GM12878 (cell line): ENCODE measurements around the gene ATP10D.

Source experiments
- CBFB ChIP-seq: IDR thresholded peaks from 2 replicates; pipeline ENCODE4 v1.6.1; 2016; ENCODE audit warnings: antibody characterized with exemption, low read depth
- CEBPB ChIP-seq, 2 experiments: fragments of 150-350 bp in 1 of 2; IDR thresholded peaks; 2 replicates each; pipeline ENCODE4 v1.6.1; 2012 to 2014; ENCODE audit warnings: low read depth in 2 of 2, low read length in 2 of 2, borderline replicate concordance in 1 of 2, inconsistent platforms in 1 of 2
- FOS ChIP-seq: IDR thresholded peaks from 3 replicates; pipeline ENCODE4 v1.6.1; 2011; ENCODE audit warnings: borderline replicate concordance; ENCODE audit not compliant: insufficient read length; ENCODE audit errors: extremely low read depth
- HDAC2 ChIP-seq: fragments of 200-600 bp; sonication (generic); IDR thresholded peaks from 2 replicates; pipeline ENCODE4 v1.6.1; 2017
- NR2C2 ChIP-seq: IDR thresholded peaks from 2 replicates; pipeline ENCODE4 v1.6.1; 2011; ENCODE audit warnings: borderline replicate concordance, low read depth; ENCODE audit not compliant: control insufficient read depth, insufficient read length
- NR2F1 ChIP-seq: fragments of 450-650 bp; conservative IDR thresholded peaks from 2 replicates; pipeline ENCODE4 v1.6.1; 2017; ENCODE audit warnings: mild to moderate bottlenecking
- SMC3 ChIP-seq: IDR thresholded peaks from 2 replicates; pipeline ENCODE4 v1.6.1; 2011; ENCODE audit warnings: low read length, improper control_type of control experiment, borderline replicate concordance
- ZNF274 ChIP-seq: IDR thresholded peaks from one replicate; pipeline ENCODE4 v1.8.0; 2011; ENCODE audit not compliant: insufficient read length, insufficient read depth
- TF ChIP-seq, protein P1 (sequence below), 3 experiments: IDR thresholded peaks in 2 of 3; conservative IDR thresholded peaks in 1 of 3; 2 replicates each; pipeline ENCODE4 v1.5.1; 2011; ENCODE audit warnings: low read depth in 3 of 3, low read length in 3 of 3, mild to moderate bottlenecking in 3 of 3, control low read depth in 2 of 3, moderate library complexity in 2 of 3, inconsistent platforms in 1 of 3, mixed read lengths in 1 of 3; ENCODE audit not compliant: control insufficient read depth in 2 of 3, insufficient read depth in 1 of 3; ENCODE audit errors: extremely low read depth in 1 of 3
- TF ChIP-seq, protein P2 (sequence below): IDR thresholded peaks from 2 replicates; pipeline ENCODE4 v1.6.1; 2012; ENCODE audit warnings: low read depth, low read length, improper control_type of control experiment
- TF ChIP-seq, protein P3 (sequence below): IDR thresholded peaks from 2 replicates; pipeline ENCODE4 v1.6.1; 2012; ENCODE audit warnings: mild to moderate bottlenecking, low read depth, low read length

DNA sequence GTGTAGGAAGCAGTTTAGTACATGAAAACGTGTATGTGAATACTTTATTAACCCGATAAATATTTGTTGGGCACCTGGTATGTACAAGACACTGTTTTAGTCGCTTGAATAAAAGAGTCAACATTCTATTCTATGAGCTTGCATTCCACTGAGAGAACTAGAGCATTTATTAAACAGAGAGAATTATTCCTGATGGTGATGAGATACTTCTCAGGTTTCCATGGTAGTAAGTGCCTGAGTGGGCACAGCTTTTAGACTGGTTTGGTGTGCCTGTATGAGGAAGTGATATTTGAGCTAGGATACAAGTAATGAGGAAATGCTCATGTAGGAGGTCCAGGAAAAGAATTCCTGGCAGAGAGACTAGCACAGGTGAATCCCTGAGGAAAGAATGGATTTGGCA is 94.2 kb downstream of the ATP10D start:
- TF ChIP-seq ZNF274 (no peak), CEBPB (IDR thresholded peaks at IDR 0.05; ENCODE audit: borderline replicate concordance in 1 of 2, low read depth in 2 of 2, low read length in 2 of 2) (no peak), HDAC2 (no peak), CBFB (no peak), NR2F1 (no peak), SMC3 (no peak), FOS (no peak), NR2C2 (no peak)
- TF ChIP-seq, protein P1, sequence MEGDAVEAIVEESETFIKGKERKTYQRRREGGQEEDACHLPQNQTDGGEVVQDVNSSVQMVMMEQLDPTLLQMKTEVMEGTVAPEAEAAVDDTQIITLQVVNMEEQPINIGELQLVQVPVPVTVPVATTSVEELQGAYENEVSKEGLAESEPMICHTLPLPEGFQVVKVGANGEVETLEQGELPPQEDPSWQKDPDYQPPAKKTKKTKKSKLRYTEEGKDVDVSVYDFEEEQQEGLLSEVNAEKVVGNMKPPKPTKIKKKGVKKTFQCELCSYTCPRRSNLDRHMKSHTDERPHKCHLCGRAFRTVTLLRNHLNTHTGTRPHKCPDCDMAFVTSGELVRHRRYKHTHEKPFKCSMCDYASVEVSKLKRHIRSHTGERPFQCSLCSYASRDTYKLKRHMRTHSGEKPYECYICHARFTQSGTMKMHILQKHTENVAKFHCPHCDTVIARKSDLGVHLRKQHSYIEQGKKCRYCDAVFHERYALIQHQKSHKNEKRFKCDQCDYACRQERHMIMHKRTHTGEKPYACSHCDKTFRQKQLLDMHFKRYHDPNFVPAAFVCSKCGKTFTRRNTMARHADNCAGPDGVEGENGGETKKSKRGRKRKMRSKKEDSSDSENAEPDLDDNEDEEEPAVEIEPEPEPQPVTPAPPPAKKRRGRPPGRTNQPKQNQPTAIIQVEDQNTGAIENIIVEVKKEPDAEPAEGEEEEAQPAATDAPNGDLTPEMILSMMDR (IDR thresholded peaks at IDR 0.05 in 2 of 3, conservative IDR thresholded peaks at IDR 0.05 in 1 of 3; ENCODE audit: control insufficient read depth in 2 of 3, extremely low read depth in 1 of 3, insufficient read depth in 1 of 3, low read depth in 3 of 3, low read length in 3 of 3): no peak
- TF ChIP-seq, protein P2, sequence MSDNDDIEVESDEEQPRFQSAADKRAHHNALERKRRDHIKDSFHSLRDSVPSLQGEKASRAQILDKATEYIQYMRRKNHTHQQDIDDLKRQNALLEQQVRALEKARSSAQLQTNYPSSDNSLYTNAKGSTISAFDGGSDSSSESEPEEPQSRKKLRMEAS: no peak
- TF ChIP-seq, protein P3, sequence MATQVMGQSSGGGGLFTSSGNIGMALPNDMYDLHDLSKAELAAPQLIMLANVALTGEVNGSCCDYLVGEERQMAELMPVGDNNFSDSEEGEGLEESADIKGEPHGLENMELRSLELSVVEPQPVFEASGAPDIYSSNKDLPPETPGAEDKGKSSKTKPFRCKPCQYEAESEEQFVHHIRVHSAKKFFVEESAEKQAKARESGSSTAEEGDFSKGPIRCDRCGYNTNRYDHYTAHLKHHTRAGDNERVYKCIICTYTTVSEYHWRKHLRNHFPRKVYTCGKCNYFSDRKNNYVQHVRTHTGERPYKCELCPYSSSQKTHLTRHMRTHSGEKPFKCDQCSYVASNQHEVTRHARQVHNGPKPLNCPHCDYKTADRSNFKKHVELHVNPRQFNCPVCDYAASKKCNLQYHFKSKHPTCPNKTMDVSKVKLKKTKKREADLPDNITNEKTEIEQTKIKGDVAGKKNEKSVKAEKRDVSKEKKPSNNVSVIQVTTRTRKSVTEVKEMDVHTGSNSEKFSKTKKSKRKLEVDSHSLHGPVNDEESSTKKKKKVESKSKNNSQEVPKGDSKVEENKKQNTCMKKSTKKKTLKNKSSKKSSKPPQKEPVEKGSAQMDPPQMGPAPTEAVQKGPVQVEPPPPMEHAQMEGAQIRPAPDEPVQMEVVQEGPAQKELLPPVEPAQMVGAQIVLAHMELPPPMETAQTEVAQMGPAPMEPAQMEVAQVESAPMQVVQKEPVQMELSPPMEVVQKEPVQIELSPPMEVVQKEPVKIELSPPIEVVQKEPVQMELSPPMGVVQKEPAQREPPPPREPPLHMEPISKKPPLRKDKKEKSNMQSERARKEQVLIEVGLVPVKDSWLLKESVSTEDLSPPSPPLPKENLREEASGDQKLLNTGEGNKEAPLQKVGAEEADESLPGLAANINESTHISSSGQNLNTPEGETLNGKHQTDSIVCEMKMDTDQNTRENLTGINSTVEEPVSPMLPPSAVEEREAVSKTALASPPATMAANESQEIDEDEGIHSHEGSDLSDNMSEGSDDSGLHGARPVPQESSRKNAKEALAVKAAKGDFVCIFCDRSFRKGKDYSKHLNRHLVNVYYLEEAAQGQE: no peak
